CD14-positive monocyte (primary cell): ENCODE measurements around the gene SLIT3. TPM values are rescaled to one million over a fixed set of nuclear protein-coding genes. Genes with fewer than 3 reads are reported as not detected.

Experiments used
- DNase-seq, 3 donors: peaks; one replicate each; pipeline ENCODE4 v3.0.0-alpha.2; 2011 to 2022
- H2AFZ ChIP-seq: 2 replicates; pipeline ENCODE4 v1.6.0; 2012; ENCODE audit warnings: mild to moderate bottlenecking, low read depth, low read length, inconsistent platforms; ENCODE audit not compliant: insufficient read depth, poor library complexity, severe bottlenecking
- H3K27ac ChIP-seq, 2 donors: 1 replicate in 1 of 2; 2 replicates in 1 of 2; pipeline ENCODE4 v1.5.1; 2012 to 2013; ENCODE audit warnings: low read length in 2 of 2, control low read depth in 1 of 2, inconsistent platforms in 1 of 2, low read depth in 1 of 2, mild to moderate bottlenecking in 1 of 2
- H3K27me3 ChIP-seq, 2 donors: one replicate each; pipeline versions ENCODE4 v1.6.0 to v1.6.1; 2011 to 2013; ENCODE audit warnings: low read length in 2 of 2; ENCODE audit not compliant: control insufficient read depth in 2 of 2, insufficient read depth in 2 of 2
- H3K36me3 ChIP-seq, 2 donors: replicated peaks in 1 of 2; 1 replicate in 1 of 2; 2 replicates in 1 of 2; pipeline versions ENCODE4 v1.5.1 to v1.6.1; 2012 to 2013; ENCODE audit warnings: low read length in 2 of 2, control low read depth in 1 of 2, inconsistent platforms in 1 of 2, mild to moderate bottlenecking in 1 of 2; ENCODE audit not compliant: insufficient read depth in 2 of 2, control insufficient read depth in 1 of 2
- H3K4me1 ChIP-seq, 2 donors: 1 replicate in 1 of 2; 2 replicates in 1 of 2; pipeline versions ENCODE4 v1.5.1 to v1.6.1; 2012 to 2013; ENCODE audit warnings: low read length in 2 of 2, control low read depth in 1 of 2, inconsistent platforms in 1 of 2, mild to moderate bottlenecking in 1 of 2, moderate library complexity in 1 of 2; ENCODE audit not compliant: insufficient read depth in 2 of 2, control insufficient read depth in 1 of 2
- H3K4me2 ChIP-seq: replicated peaks from 2 replicates; pipeline ENCODE3; 2012; ENCODE audit warnings: low read length, moderate library complexity, mild to moderate bottlenecking; ENCODE audit not compliant: poor library complexity, severe bottlenecking; ENCODE audit errors: extremely low read depth
- H3K4me3 ChIP-seq, 3 experiments: fragments of 200-600 bp in 1 of 3; sonication (generic) in 1 of 3; replicated peaks in 1 of 3; 1 replicate in 2 of 3; 2 replicates in 1 of 3; pipeline ENCODE4 v1.5.1; 2011 to 2013; ENCODE audit warnings: low read length in 3 of 3, mild to moderate bottlenecking in 3 of 3, control low read depth in 2 of 3, low read depth in 2 of 3, inconsistent platforms in 1 of 3, moderate library complexity in 1 of 3
- H3K79me2 ChIP-seq: 2 replicates; pipeline ENCODE4 v1.6.0; 2012; ENCODE audit warnings: mild to moderate bottlenecking, control low read depth, inconsistent platforms, low read length, moderate library complexity; ENCODE audit not compliant: insufficient read depth
- H3K9ac ChIP-seq: 2 replicates; pipeline ENCODE4 v1.6.0; 2017; ENCODE audit warnings: low read length, mild to moderate bottlenecking; ENCODE audit not compliant: insufficient read depth, poor library complexity, severe bottlenecking
- H3K9me3 ChIP-seq, 2 donors: replicated peaks in 1 of 2; 1 replicate in 1 of 2; 2 replicates in 1 of 2; pipeline versions ENCODE4 v1.5.1 to v1.6.1; 2012 to 2013; ENCODE audit warnings: low read length in 2 of 2, control low read depth in 1 of 2; ENCODE audit not compliant: control insufficient read depth in 1 of 2, insufficient read depth in 1 of 2
- H4K20me1 ChIP-seq: 2 replicates; pipeline ENCODE4 v1.6.0; 2012; ENCODE audit warnings: mild to moderate bottlenecking, low read length, control low read depth, moderate library complexity; ENCODE audit not compliant: insufficient read depth
- H3K27ac Mint-ChIP-seq, 7 donors: one replicate each; pipeline ENCODE4 v1.8.0; 2020; ENCODE audit warnings: mild to moderate bottlenecking in 7 of 7, mixed read lengths in 7 of 7, moderate library complexity in 6 of 7, inconsistent platforms in 2 of 7
- H3K27me3 Mint-ChIP-seq, 3 donors: one replicate each; pipeline ENCODE4 v1.8.0; 2021 to 2022; ENCODE audit warnings: low read depth in 3 of 3, mild to moderate bottlenecking in 3 of 3, mixed read lengths in 3 of 3, moderate library complexity in 3 of 3, inconsistent platforms in 1 of 3
- H3K36me3 Mint-ChIP-seq, 2 donors: one replicate each; pipeline ENCODE4 v1.8.0; 2020; ENCODE audit warnings: mixed read lengths in 2 of 2, inconsistent platforms in 1 of 2, mild to moderate bottlenecking in 1 of 2
- H3K4me1 Mint-ChIP-seq: one replicate; pipeline ENCODE4 v1.8.0; 2020; ENCODE audit warnings: mild to moderate bottlenecking, mixed read lengths
- H3K4me3 Mint-ChIP-seq, 2 donors: one replicate each; pipeline ENCODE4 v1.8.0; 2020; ENCODE audit warnings: mild to moderate bottlenecking in 2 of 2, mixed read lengths in 2 of 2, moderate library complexity in 1 of 2
- H3K9me3 Mint-ChIP-seq, 7 donors: one replicate each; pipeline ENCODE4 v1.8.0; 2020 to 2022; ENCODE audit warnings: mixed read lengths in 7 of 7, mild to moderate bottlenecking in 6 of 7, moderate library complexity in 6 of 7, inconsistent platforms in 2 of 7
- CTCF ChIP-seq: fragments of 200-600 bp; IDR thresholded peaks from one replicate; pipeline ENCODE4 v1.8.0; 2022; ENCODE audit warnings: antibody characterized with exemption, mild to moderate bottlenecking
- WGBS: methylation state at CpG from one replicate; pipeline ENCODE4 v1.1.5; 2013; ENCODE audit warnings: missing lambda C conversion rate; ENCODE audit not compliant: insufficient coverage; 5-methylcytosine and 5-hydroxymethylcytosine counted together
- intact Hi-C, 2 donors: fragments of 100-400 bp; cut with micrococcal nuclease; formaldehyde crosslinking; loops; one replicate each; pipeline versions ENCODE4 v1.15.0 to v1.15.1; 2023
- polyA plus RNA-seq, 3 donors: library from polyadenylated mRNA; depleted of rRNA in 1 of 3; unstranded in 2 of 3; stranded (reverse) in 1 of 3; fragments of 300-500 nt in 2 of 3; fragments of >200 nt in 1 of 3; fragmentation: Illumina TruSeq in 2 of 3; gene quantifications; 1 replicate in 2 of 3; 2 replicates in 1 of 3; pipeline ENCODE4 v1.2.3, GENCODE V29; 2012 to 2021

Gene SLIT3
- polyA plus RNA-seq, 3 donors, result not detected

- no peak overlapping the region for H3K27ac Mint-ChIP-seq
- H3K79me2 ChIP-seq, result no peaks in the 10 kb centered on the region
- H3K9me3 Mint-ChIP-seq, result no peaks in the 10 kb centered on the region
- no peaks in the 10 kb centered on the region for H3K9me3 ChIP-seq
- intact Hi-C loops, result no loop called here
- H3K4me3 ChIP-seq, result no peak overlapping the region
- no peaks in the 10 kb centered on the region for H3K4me1 Mint-ChIP-seq
- no peaks in the 10 kb centered on the region for H3K36me3 Mint-ChIP-seq
- no peak for TF ChIP-seq CTCF
- H4K20me1 ChIP-seq, result no peaks in the 10 kb centered on the region
- peaks cover 0 to 3% (median 1%) of the 10 kb centered on the region in 3 donors for H3K27me3 Mint-ChIP-seq
- no peak overlapping the region for H3K9ac ChIP-seq
- H3K27ac ChIP-seq, result no peak overlapping the region
- no peaks in the 10 kb centered on the region for H3K4me1 ChIP-seq
- no peak overlapping the region for H2AFZ ChIP-seq
- 60% methylated on average over 1 of the region's 4 CpGs for WGBS
- no peak overlapping the region for H3K4me3 Mint-ChIP-seq
- H3K27me3 ChIP-seq, result no peaks in the 10 kb centered on the region
- no peak overlapping the region for H3K4me2 ChIP-seq
- DNase-seq, result no peak
- no peaks in the 10 kb centered on the region for H3K36me3 ChIP-seq
These were observed 482.4 kb downstream of the SLIT3 start for GRCh38 chr5:168818558-168818957.

- no peak overlapping the region for H3K4me3 ChIP-seq
- no peaks in the 10 kb centered on the region for H4K20me1 ChIP-seq
- H3K27ac ChIP-seq, result no peak overlapping the region
- DNase-seq, result no peak
- H3K79me2 ChIP-seq, result no peaks in the 10 kb centered on the region
- WGBS, result 73% methylated on average over 2 of the region's 5 CpGs
- no peaks in the 10 kb centered on the region for H3K9me3 Mint-ChIP-seq
- intact Hi-C loops, result no loop called here
- no peaks in the 10 kb centered on the region for H3K27me3 ChIP-seq
- peak overlapping the region in 1 of 7 donors; percentile 68 for H3K27ac Mint-ChIP-seq
- H3K36me3 ChIP-seq, result no peaks in the 10 kb centered on the region
- H3K9me3 ChIP-seq, result no peaks in the 10 kb centered on the region
- no peaks in the 10 kb centered on the region for H3K4me1 ChIP-seq
- no peak overlapping the region for H3K9ac ChIP-seq
- H2AFZ ChIP-seq, result no peak overlapping the region
- no peak overlapping the region for H3K4me3 Mint-ChIP-seq
- H3K4me2 ChIP-seq, result no peak overlapping the region
- H3K4me1 Mint-ChIP-seq, result no peaks in the 10 kb centered on the region
- no peaks in the 10 kb centered on the region for H3K36me3 Mint-ChIP-seq
- TF ChIP-seq CTCF, result no peak
- peaks cover 0 to 3% (median 0%) of the 10 kb centered on the region in 3 donors for H3K27me3 Mint-ChIP-seq
These were observed 483.3 kb downstream of the SLIT3 start for GRCh38 chr5:168817591-168817990.
